HepG2 (cell line): ENCODE measurements around the gene POLR1G. TPM values are rescaled to one million over a fixed set of nuclear protein-coding genes. Genes with fewer than 3 reads are reported as not detected.

ENCODE experiments used
- ATAC-seq: fragments of 200-7000 bp; cut with Tn5 transposase; 3 replicates; pipeline ENCODE4 v1.9.1; 2020; ENCODE audit warnings: mild to moderate bottlenecking, moderate library complexity
- Bru-seq: library from RNA; stranded (reverse); fragments of 400-500 nt; gene quantifications from one replicate; lab custom pipeline; 2021; lab: Mats Ljungman, UMichigan
- BruChase-seq, 2 experiments: library from RNA; stranded (reverse); fragments of 400-500 nt; gene quantifications; one replicate each; lab custom pipeline; 2021; lab: Mats Ljungman, UMichigan
- BruUV-seq: library from RNA; stranded (reverse); fragments of 400-500 nt; replicated peaks from 2 replicates; lab custom pipeline; 2021; lab: Mats Ljungman, UMichigan
- CTCF ChIA-PET: fragments of 300-600 bp; formaldehyde crosslinking; extraction: SDS; loops from one replicate; lab custom pipeline; 2021; ENCODE audit warnings: low total read pairs, inconsistent platforms, low intra/inter-chr PET ratio; lab: Yijun Ruan, JAX
- POLR2A ChIA-PET: fragments of 350-600 bp; sonication (Branson Sonifier 250); formaldehyde crosslinking; loops from one replicate; lab custom pipeline; 2020; ENCODE audit warnings: antibody characterized with exemption, inconsistent platforms; lab: Yijun Ruan, JAX
- DNase-seq: peaks from one replicate; pipeline ENCODE4 v3.0.0-alpha.2; 2015; ENCODE audit warnings: low spot score
- FAIRE-seq: peaks from 3 replicates; lab custom pipeline; 2011; peaks lifted over from hg19 to GRCh38; lab: Jason Lieb, UNC
- H2AFZ ChIP-seq: one replicate; pipeline ENCODE4 v1.6.1; 2011; ENCODE audit warnings: low read length, inconsistent platforms
- H3K27ac ChIP-seq: fragments of 300-600 bp; 3 replicates; pipeline ENCODE4 v1.8.0; 2011; ENCODE audit warnings: mixed run types, mild to moderate bottlenecking, mixed read lengths, low read length, inconsistent platforms; ENCODE audit not compliant: insufficient read depth; ENCODE audit errors: extremely low read length
- H3K27me3 ChIP-seq, 2 experiments: fragments of 200-600 bp in 1 of 2; 2 replicates in 1 of 2; 3 replicates in 1 of 2; pipeline versions ENCODE4 v1.6.0 to v1.8.0; 2011; ENCODE audit warnings: low read length in 2 of 2, mild to moderate bottlenecking in 2 of 2, moderate library complexity in 2 of 2, inconsistent platforms in 1 of 2; ENCODE audit not compliant: insufficient read depth in 2 of 2, control insufficient read depth in 1 of 2
- H3K36me3 ChIP-seq, 2 experiments: fragments of 200-600 bp in 1 of 2; replicated peaks in 1 of 2; 2 replicates in 1 of 2; 3 replicates in 1 of 2; pipeline versions ENCODE4 v1.5.1 to v1.8.0; 2011; ENCODE audit warnings: low read length in 2 of 2, inconsistent platforms in 1 of 2; ENCODE audit not compliant: insufficient read depth in 2 of 2, control insufficient read depth in 1 of 2
- H3K4me1 ChIP-seq: 2 replicates; pipeline ENCODE4 v1.5.1; 2012; ENCODE audit warnings: low read length, inconsistent platforms; ENCODE audit not compliant: insufficient read depth
- H3K4me2 ChIP-seq: 2 replicates; pipeline ENCODE4 v1.6.0; 2011; ENCODE audit warnings: low read depth, low read length, inconsistent platforms
- H3K4me3 ChIP-seq, 3 experiments: fragments of 200-600 bp in 1 of 3; sonication (generic), shearing (Covaris generic) in 1 of 3; replicated peaks in 1 of 3; 2 replicates each; pipeline ENCODE4 v1.5.1; 2011 to 2016; ENCODE audit warnings: low read length in 3 of 3, inconsistent platforms in 2 of 3, low read depth in 2 of 3, mild to moderate bottlenecking in 2 of 3, control low read depth in 1 of 3, mixed read lengths in 1 of 3; ENCODE audit not compliant: insufficient read depth in 1 of 3
- H3K79me2 ChIP-seq: one replicate; pipeline ENCODE4 v1.6.1; 2011; ENCODE audit warnings: low read length, inconsistent platforms; ENCODE audit not compliant: insufficient read depth
- H3K9ac ChIP-seq: 2 replicates; pipeline ENCODE4 v1.6.0; 2011; ENCODE audit warnings: mild to moderate bottlenecking, low read depth, low read length, inconsistent platforms; ENCODE audit not compliant: insufficient read depth
- H3K9me3 ChIP-seq: 2 replicates; pipeline ENCODE4 v1.5.1; 2012; ENCODE audit warnings: mild to moderate bottlenecking, low read length
- H4K20me1 ChIP-seq: 2 replicates; pipeline ENCODE4 v1.6.0; 2011; ENCODE audit warnings: inconsistent platforms, mild to moderate bottlenecking, low read length, moderate library complexity; ENCODE audit not compliant: insufficient read depth
- MYC ChIP-seq: sonication (generic); formaldehyde crosslinking; IDR thresholded peaks from 2 replicates; pipeline ENCODE4 v1.9.0; 2021; ENCODE audit warnings: missing genetic modification reagents, borderline replicate concordance
- RNF2 ChIP-seq: fragments of 450-650 bp; conservative IDR thresholded peaks from 2 replicates; pipeline ENCODE4 v1.6.1; 2016; ENCODE audit warnings: low read depth
- YEATS2 ChIP-seq: sonication (generic); formaldehyde crosslinking; IDR thresholded peaks from 2 replicates; pipeline ENCODE4 v1.4.0; 2020; ENCODE audit warnings: missing genetic modification reagents, borderline replicate concordance
- WGBS: methylation state at CpG from one replicate; pipeline ENCODE4 v1.1.6; 2017; ENCODE audit warnings: low lambda C conversion rate; 5-methylcytosine and 5-hydroxymethylcytosine counted together
- in situ Hi-C: cut with HindIII; loops from 2 replicates; pipeline ENCODE4 v1.10.0; 2017; ENCODE audit warnings: low pct_unique_long_range_greater_than_20kb; ENCODE audit not compliant: extremely low pct_ligation_motif_present
- intact Hi-C: fragments of 100-400 bp; cut with micrococcal nuclease; formaldehyde crosslinking; loops from one replicate; pipeline ENCODE4 v1.10.0; 2022; ENCODE audit not compliant: unreplicated experiment
- long read RNA-seq, 2 experiments: library from RNA in 1 of 2; library from polyadenylated mRNA in 1 of 2; stranded (forward) in 1 of 2; unstranded in 1 of 2; transcript quantifications; one replicate each; pipeline ENCODE4 v2.0.0, GENCODE V29; 2019 to 2022
- polyA minus RNA-seq, 3 experiments: library from RNA; depleted of rRNA, polyadenylated mRNA; stranded (reverse); fragments of >200 nt; gene quantifications; 2 replicates each; pipeline ENCODE4 v1.2.3, GENCODE V29; 2011; ENCODE audit warnings: low replicate concordance in 1 of 3
- polyA plus RNA-seq, 8 experiments: library from polyadenylated mRNA; depleted of rRNA in 3 of 8; stranded (reverse) in 7 of 8; unstranded in 1 of 8; fragments of >200 nt; fragmentation: Illumina TruSeq in 4 of 8; extraction: Trizol in 4 of 8; gene quantifications; 2 replicates each; pipeline versions ENCODE4 v1.2.1 to v1.2.3, GENCODE V29; 2011 to 2016; ENCODE audit warnings: low read depth in 4 of 8, missing spikeins in 1 of 8, mixed read lengths in 1 of 8; ENCODE audit not compliant: insufficient read depth in 1 of 8
- total RNA-seq, 5 experiments: library from RNA; depleted of rRNA; stranded (reverse); fragments of >200 nt; fragmentation: Illumina TruSeq; extraction: Trizol; gene quantifications; 2 replicates each; pipeline ENCODE4 v1.2.3, GENCODE V29; 2016; ENCODE audit warnings: low read depth in 1 of 5
- TF ChIP-seq, protein P1 (sequence below): sonication (generic); formaldehyde crosslinking; IDR thresholded peaks from 2 replicates; pipeline ENCODE4 v1.4.0; 2020; ENCODE audit warnings: missing genetic modification reagents, borderline replicate concordance
- TF ChIP-seq, protein P2 (sequence below): sonication (generic); formaldehyde crosslinking; IDR thresholded peaks from 2 replicates; pipeline ENCODE4 v1.5.1; 2020; ENCODE audit warnings: mild to moderate bottlenecking, missing genetic modification reagents, moderate library complexity
- TF ChIP-seq, protein P3 (sequence below): sonication (generic); formaldehyde crosslinking; IDR thresholded peaks from 2 replicates; pipeline ENCODE4; 2020; ENCODE audit warnings: missing genetic modification reagents, mild to moderate bottlenecking, borderline replicate concordance

Gene POLR1G, protein sequence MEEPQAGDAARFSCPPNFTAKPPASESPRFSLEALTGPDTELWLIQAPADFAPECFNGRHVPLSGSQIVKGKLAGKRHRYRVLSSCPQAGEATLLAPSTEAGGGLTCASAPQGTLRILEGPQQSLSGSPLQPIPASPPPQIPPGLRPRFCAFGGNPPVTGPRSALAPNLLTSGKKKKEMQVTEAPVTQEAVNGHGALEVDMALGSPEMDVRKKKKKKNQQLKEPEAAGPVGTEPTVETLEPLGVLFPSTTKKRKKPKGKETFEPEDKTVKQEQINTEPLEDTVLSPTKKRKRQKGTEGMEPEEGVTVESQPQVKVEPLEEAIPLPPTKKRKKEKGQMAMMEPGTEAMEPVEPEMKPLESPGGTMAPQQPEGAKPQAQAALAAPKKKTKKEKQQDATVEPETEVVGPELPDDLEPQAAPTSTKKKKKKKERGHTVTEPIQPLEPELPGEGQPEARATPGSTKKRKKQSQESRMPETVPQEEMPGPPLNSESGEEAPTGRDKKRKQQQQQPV
- total RNA-seq (2016; rRNA removed; fragmentation: Illumina TruSeq; extraction: Trizol) (20.8 and 23.3 TPM in 2 replicates), polyA plus RNA-seq (2011; rRNA removed) (3.5 and 4.3 TPM in 2 replicates), polyA minus RNA-seq (2011; rRNA and poly(A)+ RNA removed; ENCODE audit: low replicate concordance) (4.8 and 9.0 TPM in 2 replicates), Bru-seq, nascent RNA (percentile 71 among the genes with signal in this experiment), BruChase-seq, experiment 1, labeled RNA remaining after a 6-hour chase (percentile 75 among the genes with signal in this experiment), BruChase-seq, experiment 2, labeled RNA remaining after a 2-hour chase (percentile 88 among the genes with signal in this experiment)
- total RNA-seq (2016; cell fraction: cytosol; rRNA removed; fragmentation: Illumina TruSeq; extraction: Trizol; ENCODE audit: low read depth): 2.6 TPM in 2 replicates
- 19.8 and 20.1 TPM in 2 replicates for total RNA-seq (2016; cell fraction: insoluble cytoplasmic fraction; rRNA removed; fragmentation: Illumina TruSeq; extraction: Trizol)
- 7.7 and 8.2 TPM in 2 replicates for total RNA-seq (2016; cell fraction: membrane; rRNA removed; fragmentation: Illumina TruSeq; extraction: Trizol)
- 9.2 and 11.6 TPM in 2 replicates for total RNA-seq (2016; cell fraction: nucleus; rRNA removed; fragmentation: Illumina TruSeq; extraction: Trizol)
- polyA plus RNA-seq (2011; cell fraction: cytosol; rRNA removed): 2.5 and 3.4 TPM in 2 replicates
- 2.3 and 2.6 TPM in 2 replicates for polyA plus RNA-seq (2011; cell fraction: nucleus; rRNA removed)
- polyA plus RNA-seq (2012): 3.3 and 3.7 TPM in 2 replicates
- polyA plus RNA-seq (2016; cell fraction: cytosol; fragmentation: Illumina TruSeq; extraction: Trizol; ENCODE audit: low read depth): 1.6 and 1.7 TPM in 2 replicates
- 21.9 and 22.7 TPM in 2 replicates for polyA plus RNA-seq (2016; cell fraction: insoluble cytoplasmic fraction; fragmentation: Illumina TruSeq; extraction: Trizol; ENCODE audit: low read depth)
- 5.1 and 5.5 TPM in 2 replicates for polyA plus RNA-seq (2016; cell fraction: membrane; fragmentation: Illumina TruSeq; extraction: Trizol; ENCODE audit: low read depth)
- 16.0 and 16.6 TPM in 2 replicates for polyA plus RNA-seq (2016; cell fraction: nucleus; fragmentation: Illumina TruSeq; extraction: Trizol; ENCODE audit: insufficient read depth, low read depth)
- polyA minus RNA-seq (2011; cell fraction: cytosol; rRNA and poly(A)+ RNA removed): 4.7 and 6.7 TPM in 2 replicates
- 1.7 and 1.9 TPM in 2 replicates for polyA minus RNA-seq (2011; cell fraction: nucleus; rRNA and poly(A)+ RNA removed)
- long read RNA-seq, experiment 1, transcript CD3EAP-201 (3 exons, 3,286 nt): major isoform, 18 of 24 reads
- long read RNA-seq, experiment 1, partial matches to known transcripts: 0 of 24 reads
- long read RNA-seq, experiment 1, other reads (novel, unspliced or antisense): 3 of 24 reads
- long read RNA-seq, experiment 2, transcript CD3EAP-201 (3 exons, 3,286 nt): major isoform, 5 of 20 reads
- long read RNA-seq, experiment 2, partial matches to known transcripts: 0 of 20 reads
- long read RNA-seq, experiment 2, other reads (novel, unspliced or antisense): 14 of 20 reads

DNA sequence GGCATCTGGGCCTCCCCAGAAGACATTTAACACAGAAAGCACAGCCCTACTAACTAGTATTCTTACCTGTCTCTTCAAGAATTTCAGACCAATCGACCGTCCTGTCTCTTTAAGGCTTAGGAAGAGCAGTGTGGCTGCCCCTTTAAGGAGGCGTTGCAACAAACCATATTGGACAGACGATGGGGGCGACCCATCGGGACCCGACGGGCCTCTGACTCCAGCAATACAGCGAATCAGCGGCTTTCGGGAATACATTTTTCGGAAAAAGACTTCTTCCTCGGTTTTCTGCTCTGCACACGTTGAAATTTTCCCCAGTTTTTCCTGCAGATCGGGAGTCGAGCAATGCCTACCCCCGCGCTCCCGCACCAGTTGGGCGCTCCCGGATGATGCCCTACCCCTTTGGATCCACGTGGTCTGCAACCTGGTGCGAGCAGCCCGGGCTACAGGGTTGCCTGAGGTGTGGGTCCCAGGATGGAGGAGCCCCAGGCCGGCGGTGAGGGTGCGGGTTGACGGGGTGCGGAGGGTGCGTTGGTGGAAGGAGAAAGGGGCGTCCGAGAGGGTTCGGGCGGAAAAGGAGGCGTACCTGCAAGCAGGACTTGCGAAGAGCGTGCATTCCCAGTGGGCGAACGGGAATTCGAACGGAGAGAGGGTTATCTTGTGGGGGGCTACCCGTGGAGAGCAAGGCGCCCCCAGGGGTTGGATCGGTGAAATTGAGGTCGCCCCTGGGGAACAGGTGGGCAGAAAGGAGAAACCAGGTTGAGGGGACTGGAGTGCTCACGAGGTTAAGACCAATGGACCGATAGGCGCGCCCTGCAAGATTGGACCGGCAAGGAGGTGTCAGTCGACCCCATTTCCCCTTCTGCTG is at the start of gene POLR1G:
TSS of gene POLR1G (plus strand) at position 419 of the 865 bp plus-strand sequence. CDS start at position 472, 53 bp downstream.
- peak within 1 kb of the TSS; percentile 75 to 84 (median 84) for H3K4me3 ChIP-seq
- no peaks in the 10 kb centered on the region for H4K20me1 ChIP-seq
- no peaks in the 10 kb centered on the region for H3K9me3 ChIP-seq
- peak; percentile 21 for FAIRE-seq
- peak within 1 kb of the TSS; percentile 85 for H3K4me2 ChIP-seq
- in situ Hi-C loops (no loop called here), intact Hi-C loops (no loop called here)
- H3K79me2 ChIP-seq: peaks cover 23% of the 10 kb centered on the region
- no TSS peak for BruUV-seq
- H2AFZ ChIP-seq: peak within 1 kb of the TSS; percentile 86
- peak within 1 kb of the TSS; percentile 94 for H3K9ac ChIP-seq
- DNase-seq: peak; percentile 81
- under 1% methylated on average over 49 of the region's 51 CpGs for WGBS
- H3K27ac ChIP-seq: peak within 1 kb of the TSS; percentile 92
- H3K27me3 ChIP-seq: no peaks in the 10 kb centered on the region; a peak in 1 of 5 replicates
- peaks cover 7 to 8% of the 10 kb centered on the region in 2 experiments; a peak in 3 of 5 replicates for H3K36me3 ChIP-seq
- ChIA-PET POLR2A (interaction anchor here (0.7 to 1.0 kb wide), 5 partner anchors 10 to 177 kb away, joined by 3 to 4 read pairs (median 3); no protein-coding TSS in a partner anchor), CTCF (interaction anchor here (2.8 kb wide), 1 partner anchor 72 kb away, joined by 19 read pairs; no protein-coding TSS in a partner anchor)
- peaks cover 29% of the 10 kb centered on the region for H3K4me1 ChIP-seq
- peak; percentile 74 for ATAC-seq
- TF ChIP-seq YEATS2 (CRISPR knock-in tag): peak; percentile 42; the same call in 1 of the 2 replicates
- TF ChIP-seq, protein P1, sequence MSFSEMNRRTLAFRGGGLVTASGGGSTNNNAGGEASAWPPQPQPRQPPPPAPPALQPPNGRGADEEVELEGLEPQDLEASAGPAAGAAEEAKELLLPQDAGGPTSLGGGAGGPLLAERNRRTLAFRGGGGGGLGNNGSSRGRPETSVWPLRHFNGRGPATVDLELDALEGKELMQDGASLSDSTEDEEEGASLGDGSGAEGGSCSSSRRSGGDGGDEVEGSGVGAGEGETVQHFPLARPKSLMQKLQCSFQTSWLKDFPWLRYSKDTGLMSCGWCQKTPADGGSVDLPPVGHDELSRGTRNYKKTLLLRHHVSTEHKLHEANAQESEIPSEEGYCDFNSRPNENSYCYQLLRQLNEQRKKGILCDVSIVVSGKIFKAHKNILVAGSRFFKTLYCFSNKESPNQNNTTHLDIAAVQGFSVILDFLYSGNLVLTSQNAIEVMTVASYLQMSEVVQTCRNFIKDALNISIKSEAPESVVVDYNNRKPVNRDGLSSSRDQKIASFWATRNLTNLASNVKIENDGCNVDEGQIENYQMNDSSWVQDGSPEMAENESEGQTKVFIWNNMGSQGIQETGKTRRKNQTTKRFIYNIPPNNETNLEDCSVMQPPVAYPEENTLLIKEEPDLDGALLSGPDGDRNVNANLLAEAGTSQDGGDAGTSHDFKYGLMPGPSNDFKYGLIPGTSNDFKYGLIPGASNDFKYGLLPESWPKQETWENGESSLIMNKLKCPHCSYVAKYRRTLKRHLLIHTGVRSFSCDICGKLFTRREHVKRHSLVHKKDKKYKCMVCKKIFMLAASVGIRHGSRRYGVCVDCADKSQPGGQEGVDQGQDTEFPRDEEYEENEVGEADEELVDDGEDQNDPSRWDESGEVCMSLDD (CRISPR knock-in tag): no peak
- TF ChIP-seq MYC (CRISPR knock-in tag): peak; percentile 97
- TF ChIP-seq, protein P2, sequence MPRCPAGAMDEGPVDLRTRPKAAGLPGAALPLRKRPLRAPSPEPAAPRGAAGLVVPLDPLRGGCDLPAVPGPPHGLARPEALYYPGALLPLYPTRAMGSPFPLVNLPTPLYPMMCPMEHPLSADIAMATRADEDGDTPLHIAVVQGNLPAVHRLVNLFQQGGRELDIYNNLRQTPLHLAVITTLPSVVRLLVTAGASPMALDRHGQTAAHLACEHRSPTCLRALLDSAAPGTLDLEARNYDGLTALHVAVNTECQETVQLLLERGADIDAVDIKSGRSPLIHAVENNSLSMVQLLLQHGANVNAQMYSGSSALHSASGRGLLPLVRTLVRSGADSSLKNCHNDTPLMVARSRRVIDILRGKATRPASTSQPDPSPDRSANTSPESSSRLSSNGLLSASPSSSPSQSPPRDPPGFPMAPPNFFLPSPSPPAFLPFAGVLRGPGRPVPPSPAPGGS (CRISPR knock-in tag): peak; percentile 47; the same call in 1 of the 2 replicates
- peak; percentile 70; the same call in 1 of the 2 replicates for TF ChIP-seq RNF2
- TF ChIP-seq, protein P3, sequence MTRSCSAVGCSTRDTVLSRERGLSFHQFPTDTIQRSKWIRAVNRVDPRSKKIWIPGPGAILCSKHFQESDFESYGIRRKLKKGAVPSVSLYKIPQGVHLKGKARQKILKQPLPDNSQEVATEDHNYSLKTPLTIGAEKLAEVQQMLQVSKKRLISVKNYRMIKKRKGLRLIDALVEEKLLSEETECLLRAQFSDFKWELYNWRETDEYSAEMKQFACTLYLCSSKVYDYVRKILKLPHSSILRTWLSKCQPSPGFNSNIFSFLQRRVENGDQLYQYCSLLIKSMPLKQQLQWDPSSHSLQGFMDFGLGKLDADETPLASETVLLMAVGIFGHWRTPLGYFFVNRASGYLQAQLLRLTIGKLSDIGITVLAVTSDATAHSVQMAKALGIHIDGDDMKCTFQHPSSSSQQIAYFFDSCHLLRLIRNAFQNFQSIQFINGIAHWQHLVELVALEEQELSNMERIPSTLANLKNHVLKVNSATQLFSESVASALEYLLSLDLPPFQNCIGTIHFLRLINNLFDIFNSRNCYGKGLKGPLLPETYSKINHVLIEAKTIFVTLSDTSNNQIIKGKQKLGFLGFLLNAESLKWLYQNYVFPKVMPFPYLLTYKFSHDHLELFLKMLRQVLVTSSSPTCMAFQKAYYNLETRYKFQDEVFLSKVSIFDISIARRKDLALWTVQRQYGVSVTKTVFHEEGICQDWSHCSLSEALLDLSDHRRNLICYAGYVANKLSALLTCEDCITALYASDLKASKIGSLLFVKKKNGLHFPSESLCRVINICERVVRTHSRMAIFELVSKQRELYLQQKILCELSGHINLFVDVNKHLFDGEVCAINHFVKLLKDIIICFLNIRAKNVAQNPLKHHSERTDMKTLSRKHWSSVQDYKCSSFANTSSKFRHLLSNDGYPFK (CRISPR knock-in tag): no peak
